Spleen (tissue), 11 donors: ENCODE data around the gene MEIS1. TPM values are rescaled to one million over a fixed set of nuclear protein-coding genes. Genes with fewer than 3 reads are reported as not detected.
A peak's percentile ranks its signal among the peaks of the same experiment; 100 is the strongest.

Experiments used
- DNase-seq: peaks from one replicate; pipeline ENCODE4 v3.0.0-alpha.2; 2020
- H3K27ac ChIP-seq, 8 donors: fragments of 200-600 bp; sonication (generic) in 7 of 8; 1 replicate in 4 of 8; 2 replicates in 4 of 8; pipeline versions ENCODE4 v1.5.0 to v1.8.0; 2016 to 2021; ENCODE audit warnings: inconsistent platforms in 4 of 8, mild to moderate bottlenecking in 4 of 8, moderate library complexity in 1 of 8
- H3K27me3 ChIP-seq, 7 donors: fragments of 200-600 bp; sonication (generic) in 6 of 7; replicated peaks in 1 of 7; 1 replicate in 4 of 7; 2 replicates in 3 of 7; pipeline versions ENCODE4 v1.5.0 to v1.8.0; 2016 to 2021; ENCODE audit warnings: inconsistent platforms in 3 of 7, mild to moderate bottlenecking in 1 of 7
- H3K36me3 ChIP-seq, 6 donors: fragments of 200-600 bp; sonication (generic) in 5 of 6; 1 replicate in 4 of 6; 2 replicates in 2 of 6; pipeline versions ENCODE4 v1.5.0 to v1.8.0; 2016 to 2021; ENCODE audit warnings: inconsistent platforms in 2 of 6
- H3K4me1 ChIP-seq, 6 donors: fragments of 200-600 bp; sonication (generic) in 5 of 6; 1 replicate in 3 of 6; 2 replicates in 3 of 6; pipeline versions ENCODE4 v1.5.0 to v1.8.0; 2016 to 2021; ENCODE audit warnings: inconsistent platforms in 3 of 6
- H3K4me3 ChIP-seq, 8 donors: fragments of 200-600 bp; sonication (generic) in 7 of 8; 1 replicate in 4 of 8; 2 replicates in 4 of 8; pipeline versions ENCODE4 v1.5.0 to v1.8.0; 2016 to 2021; ENCODE audit warnings: inconsistent platforms in 4 of 8, mild to moderate bottlenecking in 4 of 8, moderate library complexity in 2 of 8
- H3K9me3 ChIP-seq, 8 donors: fragments of 200-600 bp; sonication (generic) in 7 of 8; 1 replicate in 4 of 8; 2 replicates in 4 of 8; pipeline versions ENCODE4 v1.5.0 to v1.8.0; 2016 to 2021; ENCODE audit warnings: inconsistent platforms in 4 of 8
- POLR2A ChIP-seq, 3 donors: fragments of 450-650 bp; IDR thresholded peaks; one replicate each; pipeline ENCODE4 v1.5.1; 2017; ENCODE audit warnings: antibody characterized with exemption in 3 of 3, mild to moderate bottlenecking in 1 of 3
- POLR2AphosphoS5 ChIP-seq, 3 donors: sonication (generic); formaldehyde crosslinking; IDR thresholded peaks; one replicate each; pipeline ENCODE4 v1.5.1; 2017; ENCODE audit warnings: antibody characterized with exemption in 3 of 3
- WGBS, 5 donors: extraction: QIAGEN DNeasy Blood & Tissue Kit in 3 of 5; methylation state at CpG; one replicate each; pipeline versions ENCODE4 v1.1.5 to v1.1.7; 2013 to 2018; 5-methylcytosine and 5-hydroxymethylcytosine counted together
- intact Hi-C: fragments of 100-400 bp; cut with DNase I; formaldehyde crosslinking; loops from one replicate; pipeline ENCODE4 v1.15.0; 2023; ENCODE audit warnings: low total_unique reads
- polyA plus RNA-seq, 3 donors: library from polyadenylated mRNA; stranded (reverse); fragments of 200-250 nt; gene quantifications; one replicate each; pipeline ENCODE4 v1.2.1, GENCODE V29; 2013
- total RNA-seq, 7 donors: library from RNA; depleted of rRNA in 3 of 7; stranded (reverse); fragments of >200 nt in 3 of 7; fragmentation: NEBNext Ultra II Directional in 4 of 7; extraction: Animal tissue kit (Norgen Biotek cat#: 25700) in 4 of 7; gene quantifications; one replicate each; pipeline versions ENCODE4 v1.1.0 to v1.2.1, GENCODE V29; 2016 to 2021
- TF ChIP-seq, protein P1 (sequence below), 11 experiments: fragments of 200-600 bp in 7 of 11; fragments of 450-650 bp in 4 of 11; sonication (generic) in 4 of 11; IDR thresholded peaks in 8 of 11; conservative IDR thresholded peaks in 3 of 11; 1 replicate in 7 of 11; 2 replicates in 4 of 11; pipeline versions ENCODE4 v1.4.0 to v1.8.0; 2016 to 2021; ENCODE audit warnings: antibody characterized with exemption in 11 of 11, inconsistent platforms in 4 of 11, mild to moderate bottlenecking in 1 of 11
- donor health status: healthy with polysubstance abuse.
- donor health status: DM: no; HTN: no; CAD: no; lungs with moderate emphysema.
- donor health status: DM: no; HTN: no; CAD: no.
- donor health status: Bipolar disorder and iron deficiency.
- donor health status: healthy.
- donor health status: DM: no; HTN: no; CAD: no.
- donor health status: DM: yes; HTN: yes; CAD: no.

MEIS1 gene
- total and polyA plus RNA-seq, 10 donors = 13.1 to 81.4 (median 28.2) TPM

DNA sequence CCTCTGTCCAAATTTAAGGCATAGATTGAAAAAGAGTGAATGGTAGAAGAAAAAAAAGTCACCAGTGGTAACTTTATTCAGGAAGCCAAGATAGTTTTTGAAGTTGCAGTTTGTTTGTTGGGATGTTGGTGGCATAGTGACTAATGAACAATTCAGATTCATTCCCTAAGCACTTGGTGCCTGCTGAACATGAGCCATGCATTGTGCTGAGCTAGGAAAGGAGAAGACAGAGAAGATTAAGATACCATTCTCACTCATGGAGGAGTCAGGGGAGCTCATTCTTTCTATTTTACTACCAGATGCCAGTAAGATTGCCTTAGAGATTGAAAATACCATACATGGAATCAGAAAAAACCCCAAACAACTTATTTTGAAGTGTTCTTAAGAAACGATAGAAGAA, 25.1 kb downstream of the MEIS1 start:
- peaks cover 0 to 20% (median 0%) of the 10 kb centered on the region in 6 donors for H3K4me1 ChIP-seq
- H3K36me3 ChIP-seq = no peaks in the 10 kb centered on the region
- no peak overlapping the region for H3K4me3 ChIP-seq
- peak overlapping the region in 1 of 8 donors; percentile 17 for H3K27ac ChIP-seq
- TF ChIP-seq, protein P1, sequence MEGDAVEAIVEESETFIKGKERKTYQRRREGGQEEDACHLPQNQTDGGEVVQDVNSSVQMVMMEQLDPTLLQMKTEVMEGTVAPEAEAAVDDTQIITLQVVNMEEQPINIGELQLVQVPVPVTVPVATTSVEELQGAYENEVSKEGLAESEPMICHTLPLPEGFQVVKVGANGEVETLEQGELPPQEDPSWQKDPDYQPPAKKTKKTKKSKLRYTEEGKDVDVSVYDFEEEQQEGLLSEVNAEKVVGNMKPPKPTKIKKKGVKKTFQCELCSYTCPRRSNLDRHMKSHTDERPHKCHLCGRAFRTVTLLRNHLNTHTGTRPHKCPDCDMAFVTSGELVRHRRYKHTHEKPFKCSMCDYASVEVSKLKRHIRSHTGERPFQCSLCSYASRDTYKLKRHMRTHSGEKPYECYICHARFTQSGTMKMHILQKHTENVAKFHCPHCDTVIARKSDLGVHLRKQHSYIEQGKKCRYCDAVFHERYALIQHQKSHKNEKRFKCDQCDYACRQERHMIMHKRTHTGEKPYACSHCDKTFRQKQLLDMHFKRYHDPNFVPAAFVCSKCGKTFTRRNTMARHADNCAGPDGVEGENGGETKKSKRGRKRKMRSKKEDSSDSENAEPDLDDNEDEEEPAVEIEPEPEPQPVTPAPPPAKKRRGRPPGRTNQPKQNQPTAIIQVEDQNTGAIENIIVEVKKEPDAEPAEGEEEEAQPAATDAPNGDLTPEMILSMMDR (IDR thresholded peaks at IDR 0.05 in 8 of 11, conservative IDR thresholded peaks at IDR 0.05 in 3 of 11) = no peak
- no peaks in the 10 kb centered on the region for H3K9me3 ChIP-seq
- WGBS, 5 donors = 73 to 81% (median 75%) methylated on average over 1 of the region's 1 CpG
- H3K27me3 ChIP-seq = no peaks in the 10 kb centered on the region
- intact Hi-C loops = no loop called here
- no peak for DNase-seq

DNA sequence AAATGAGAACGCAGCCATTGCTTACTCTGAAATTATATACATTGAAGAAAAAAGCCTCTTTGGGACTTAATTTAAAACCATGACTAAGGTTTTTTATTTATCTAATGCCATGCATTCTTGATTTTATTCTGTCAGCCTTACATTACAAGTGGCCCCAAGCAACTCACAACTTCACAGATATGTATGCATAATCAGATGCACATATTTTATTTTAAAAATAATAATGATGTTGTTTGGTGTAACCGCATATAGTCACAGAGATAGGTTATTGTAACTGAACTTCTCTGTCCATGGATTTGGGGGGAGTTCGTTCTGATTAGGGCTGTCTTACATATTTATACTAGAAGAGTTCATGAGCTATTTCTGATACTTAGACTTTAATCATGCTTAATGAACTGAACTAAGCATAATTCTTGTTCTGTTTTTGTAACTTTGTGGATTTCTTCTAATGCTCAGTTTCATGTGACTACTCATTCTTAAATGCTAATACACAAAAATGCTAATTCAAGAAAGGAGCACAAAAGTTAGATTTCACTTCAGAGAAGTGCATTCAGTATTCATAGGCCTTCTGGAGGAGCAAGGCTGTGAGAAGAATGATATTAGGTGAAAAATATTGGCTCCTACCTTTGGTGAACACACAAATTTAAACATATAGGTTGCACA, 26.2 kb downstream of the MEIS1 start:
- no peak overlapping the region for H3K27ac ChIP-seq
- intact Hi-C loops = no loop called here
- 81 to 91% (median 87%) methylated on average over 3 of the region's 3 CpGs for WGBS, 5 donors

DNA sequence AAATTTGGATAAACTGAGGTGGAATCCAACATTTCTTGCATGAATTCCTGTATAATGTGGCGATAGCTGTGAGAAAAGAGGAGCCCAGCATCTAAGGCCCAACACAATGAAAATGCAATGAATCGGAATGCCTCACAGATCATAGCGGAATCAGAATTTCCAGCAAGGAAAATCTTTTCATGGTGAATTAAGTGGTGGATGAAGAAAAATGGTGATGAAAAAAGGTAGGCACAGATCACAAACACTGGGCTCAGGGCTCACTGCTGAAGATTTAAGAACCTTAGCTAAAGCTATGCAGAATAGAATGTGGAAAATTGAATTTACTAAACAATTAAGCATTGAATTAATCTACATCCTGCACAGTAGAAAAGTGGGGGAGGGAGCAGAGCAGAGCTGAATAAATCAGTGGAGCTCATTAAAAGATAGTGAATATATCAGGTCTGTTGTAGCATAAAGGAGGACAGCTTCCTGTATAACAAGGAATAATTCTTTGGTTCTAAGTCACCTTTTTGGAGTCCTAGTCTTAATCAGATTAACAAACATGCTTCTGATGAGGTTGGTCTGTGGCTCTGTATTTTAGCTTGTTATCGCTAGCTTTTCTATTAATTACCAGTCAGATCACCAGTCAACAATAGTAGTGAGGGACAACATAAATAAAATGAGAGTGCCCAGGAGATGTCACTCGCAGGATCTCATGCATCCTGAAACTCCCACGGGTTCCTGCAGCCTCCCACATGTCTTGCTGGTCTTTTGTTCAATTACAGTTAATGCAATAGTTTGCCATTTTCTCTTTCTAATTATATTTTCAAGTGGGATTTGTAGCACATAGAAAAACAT, 27.0 kb downstream of the MEIS1 start:
- no peak for TF ChIP-seq POLR2A (IDR thresholded peaks at IDR 0.05)
- TF ChIP-seq, protein P1 (IDR thresholded peaks at IDR 0.05 in 8 of 11, conservative IDR thresholded peaks at IDR 0.05 in 3 of 11) = no peak
- TF ChIP-seq POLR2AphosphoS5 (IDR thresholded peaks at IDR 0.05) = no peak
- Histone ChIP-seq H3K27me3 (no peaks in the 10 kb centered on the region), H3K36me3 (no peaks in the 10 kb centered on the region), H3K4me1 (peaks cover 0 to 23% (median 2%) of the 10 kb centered on the region in 6 donors), H3K4me3 (no peak overlapping the region), H3K27ac (no peak overlapping the region), H3K9me3 (no peaks in the 10 kb centered on the region)
- WGBS, 5 donors = 75 to 83% (median 77%) methylated on average over 6 of the region's 6 CpGs
- intact Hi-C loops = no loop called here
- no peak for DNase-seq

More for the DNA sequence above, 26.2 kb downstream of the MEIS1 start:
- TF ChIP-seq POLR2A (IDR thresholded peaks at IDR 0.05) = no peak
- TF ChIP-seq, protein P1 (IDR thresholded peaks at IDR 0.05 in 8 of 11, conservative IDR thresholded peaks at IDR 0.05 in 3 of 11) = no peak
- peaks cover 0 to 20% (median 0%) of the 10 kb centered on the region in 6 donors for H3K4me1 ChIP-seq
- no peak for DNase-seq
- H3K36me3 ChIP-seq = no peaks in the 10 kb centered on the region
- H3K4me3 ChIP-seq = no peak overlapping the region
- no peaks in the 10 kb centered on the region for H3K9me3 ChIP-seq
- no peaks in the 10 kb centered on the region for H3K27me3 ChIP-seq

- intact Hi-C loops = no loop called here
- Histone ChIP-seq H3K4me3 (no peak overlapping the region), H3K27ac (no peak overlapping the region), H3K27me3 (no peaks in the 10 kb centered on the region), H3K9me3 (no peaks in the 10 kb centered on the region), H3K36me3 (no peaks in the 10 kb centered on the region), H3K4me1 (peaks cover 0 to 23% (median 2%) of the 10 kb centered on the region in 6 donors)
- no peak for DNase-seq
- TF ChIP-seq POLR2A (IDR thresholded peaks at IDR 0.05) (no peak), POLR2AphosphoS5 (IDR thresholded peaks at IDR 0.05) (no peak)
- TF ChIP-seq, protein P1 (IDR thresholded peaks at IDR 0.05 in 8 of 11, conservative IDR thresholded peaks at IDR 0.05 in 3 of 11) = no peak
- WGBS, 5 donors = 72 to 85% (median 79%) methylated on average over 5 of the region's 5 CpGs
Measured at GRCh38 chr2:66462501-66462825, 27.5 kb downstream of the MEIS1 start.
